ENCODE results near the gene PTTG1IP.

Gene PTTG1IP

DNA sequence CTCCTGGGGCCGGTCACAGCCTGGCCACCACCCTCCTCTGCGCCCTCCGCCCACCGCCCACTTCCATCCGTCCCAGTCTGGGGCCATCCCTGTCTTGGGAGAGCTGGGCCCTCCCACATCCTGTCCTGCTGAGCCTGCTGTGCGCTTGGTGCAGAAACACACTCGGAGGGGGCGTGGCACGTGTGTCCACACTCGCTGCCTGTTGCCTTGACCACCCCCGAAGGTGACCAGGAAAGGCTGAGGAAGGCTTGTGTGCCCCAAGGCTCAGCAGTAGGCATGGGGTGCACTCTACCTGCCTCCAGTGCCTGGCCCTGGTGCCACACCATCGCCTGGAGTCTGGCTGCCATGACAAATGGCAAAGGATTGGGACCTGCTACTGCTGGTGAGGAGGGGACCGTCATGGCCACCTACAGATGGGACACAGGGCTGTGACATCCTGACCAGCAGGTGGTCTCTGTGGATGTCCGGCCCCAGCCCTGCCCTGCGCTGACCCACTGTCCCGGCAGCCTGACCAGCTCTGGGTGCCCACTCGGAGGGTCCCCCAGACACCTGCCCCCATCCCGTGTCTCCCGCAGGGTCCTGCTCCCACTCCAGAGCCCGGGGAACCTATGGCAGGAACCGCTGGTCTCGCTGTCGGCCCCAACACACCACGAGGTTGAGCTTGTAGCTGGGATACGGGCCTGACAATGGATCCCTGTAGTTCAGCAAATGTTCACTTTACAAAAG is 23.2 kb upstream of the PTTG1IP start:
- DNase-seq (ENCODE audit: low spot score), result no peak

DNA sequence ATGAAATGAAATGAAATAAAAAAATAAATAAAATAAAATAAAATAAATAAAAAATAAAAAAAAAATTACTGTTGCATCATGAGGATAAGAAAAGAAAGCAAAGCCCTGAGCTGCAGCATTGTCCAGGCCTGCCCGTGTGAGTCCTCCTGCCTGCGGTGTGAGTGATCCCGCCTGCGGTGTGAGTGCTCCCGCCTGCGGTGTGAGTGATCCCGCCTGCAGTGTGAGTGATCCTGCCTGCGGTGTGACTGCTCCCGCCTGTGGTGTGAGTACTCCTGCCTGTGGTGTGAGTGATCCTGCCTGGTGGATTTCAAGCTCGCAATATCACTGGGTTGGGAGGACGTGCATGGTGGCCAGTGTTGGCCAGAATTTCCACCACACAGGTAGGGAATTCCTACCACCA is 22.4 kb upstream of the PTTG1IP start:
- no peak for DNase-seq (ENCODE audit: low spot score)

DNA sequence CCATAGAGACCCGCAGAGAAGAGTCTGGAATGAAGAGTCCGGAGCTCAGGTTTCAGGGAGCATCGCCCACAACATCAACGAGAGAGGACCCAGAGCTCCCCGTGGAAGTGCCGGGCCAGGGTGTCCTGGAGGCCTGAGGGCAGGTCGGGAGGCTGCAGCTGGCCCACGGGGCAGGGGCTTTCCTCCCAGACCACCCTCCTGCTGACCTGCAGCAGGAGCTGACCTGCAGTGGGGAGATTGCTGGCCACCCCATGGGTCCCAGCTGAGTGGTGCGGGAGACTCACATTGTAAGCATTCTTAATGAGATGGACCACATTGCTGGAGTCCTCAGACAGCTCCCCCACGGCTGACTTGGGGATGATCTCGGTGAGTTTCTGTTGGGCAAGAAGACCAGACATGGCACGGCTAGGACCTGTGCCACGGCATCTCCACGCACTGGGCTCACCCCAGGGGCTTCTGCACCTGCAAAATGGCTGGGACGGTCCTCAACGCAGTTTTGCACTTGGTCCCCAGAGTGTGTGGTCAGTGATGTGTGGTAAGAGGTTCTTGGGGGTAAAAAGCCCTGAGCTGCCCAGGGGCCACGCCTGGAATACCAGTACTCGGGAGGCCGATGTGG is 21.3 kb upstream of the PTTG1IP start:
- no peak for DNase-seq (ENCODE audit: low spot score)

DNA sequence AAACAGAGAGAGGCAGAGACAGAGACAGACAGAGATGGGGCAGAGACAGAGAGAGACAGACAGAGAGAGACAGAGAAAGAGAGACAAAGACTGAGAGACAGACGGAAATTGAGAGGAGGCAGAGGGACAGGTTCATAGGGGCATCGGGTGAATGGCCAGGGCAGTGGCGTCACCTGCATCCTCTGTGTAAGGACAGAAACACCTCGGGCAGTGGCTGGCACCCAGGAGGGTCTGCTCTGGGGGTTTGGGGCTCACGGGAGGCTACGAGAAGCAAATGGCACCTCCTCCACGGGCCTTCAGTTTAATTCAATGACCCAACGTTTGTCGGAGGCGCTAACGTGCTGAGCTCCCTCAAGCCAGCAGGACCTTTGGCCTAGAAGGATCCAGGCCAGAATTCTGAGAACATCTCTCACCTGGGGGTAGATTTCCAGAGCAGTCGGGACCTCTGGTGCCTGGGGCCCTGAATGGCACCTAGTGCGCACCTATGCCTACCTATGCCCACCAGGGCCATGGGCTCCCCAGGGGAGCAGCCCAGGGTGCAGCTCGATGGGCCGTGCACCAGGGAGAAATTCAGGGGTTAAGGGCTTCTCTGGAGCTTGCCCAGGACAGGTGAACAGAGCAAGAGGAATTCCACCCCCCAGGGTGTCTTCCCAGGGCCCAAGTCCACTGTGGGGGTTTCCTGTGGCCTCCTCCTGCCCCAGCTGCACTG is 20.6 kb upstream of the PTTG1IP start:
- no peak for DNase-seq (ENCODE audit: low spot score)

DNA sequence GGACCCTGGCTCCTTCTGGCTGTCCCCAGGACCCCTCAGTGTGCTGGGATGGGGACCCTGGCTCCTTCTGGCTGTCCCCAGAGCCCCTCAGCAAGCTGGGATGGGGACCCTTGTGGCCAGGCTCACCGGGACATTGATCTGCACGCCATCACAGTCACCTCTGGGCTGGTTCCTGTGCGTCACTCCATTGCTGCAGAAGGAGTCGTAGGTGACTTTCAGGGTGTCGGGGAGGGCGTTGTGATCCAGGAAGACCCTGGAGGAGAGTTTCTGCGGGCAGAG is 19.7 kb upstream of the PTTG1IP start:
- DNase-seq (ENCODE audit: low spot score), result no peak

DNA sequence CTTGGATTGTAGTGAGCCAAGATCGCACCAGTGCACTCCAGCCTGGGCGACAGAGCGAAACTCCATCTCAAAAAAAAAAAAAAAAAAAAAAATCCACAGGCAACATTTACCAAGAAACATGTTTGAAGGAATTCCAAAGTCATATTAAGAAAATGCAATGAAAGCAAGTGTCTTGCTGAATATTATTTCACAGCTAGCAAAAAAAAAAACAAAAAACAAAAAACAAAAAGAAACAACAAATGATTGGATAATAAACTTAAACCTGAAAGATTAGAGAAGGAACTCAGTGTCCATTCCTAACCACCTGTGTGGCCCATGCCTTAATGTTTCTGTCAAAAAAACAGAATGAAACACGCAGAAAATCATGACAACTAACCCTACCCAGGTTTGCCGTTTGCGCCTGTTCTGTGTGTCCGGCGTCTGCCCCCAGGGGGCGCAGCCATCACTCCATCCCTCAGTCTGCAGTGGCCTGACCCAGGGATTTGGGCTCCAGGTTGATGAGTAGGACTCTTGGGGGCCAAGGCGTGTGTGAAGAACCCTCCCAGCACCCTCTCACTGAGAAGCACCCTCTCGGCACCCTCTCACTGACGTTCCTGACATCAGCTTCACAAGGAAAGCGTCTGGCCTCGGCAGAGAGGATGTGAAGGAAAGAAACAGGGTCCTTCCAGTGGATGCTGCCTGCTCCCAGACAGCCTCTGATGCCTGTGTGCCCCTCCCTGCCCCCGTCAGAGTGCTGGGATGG is 19.2 kb upstream of the PTTG1IP start:
- peak; percentile 54 for DNase-seq (ENCODE audit: low spot score)

DNA sequence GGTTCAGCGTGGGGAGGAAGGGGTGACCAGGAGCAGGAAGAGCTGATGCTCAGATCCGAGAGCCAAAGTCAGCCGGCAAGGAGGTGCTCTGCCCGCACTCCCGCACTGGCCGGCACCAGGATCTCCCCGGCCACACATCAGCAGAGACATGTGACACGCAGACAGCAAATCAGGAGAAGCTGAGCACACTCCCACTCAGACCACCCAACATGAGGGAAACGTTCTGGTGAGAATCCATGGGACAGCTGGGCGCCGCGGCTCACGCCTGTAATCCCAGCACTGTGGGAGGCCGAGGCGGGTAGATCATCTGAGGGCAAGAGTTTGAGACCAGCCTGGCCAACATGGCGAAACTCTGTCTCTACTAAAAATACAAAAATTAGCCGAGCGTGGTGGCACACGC is 18.6 kb upstream of the PTTG1IP start:
- no peak for DNase-seq (ENCODE audit: low spot score)

DNA sequence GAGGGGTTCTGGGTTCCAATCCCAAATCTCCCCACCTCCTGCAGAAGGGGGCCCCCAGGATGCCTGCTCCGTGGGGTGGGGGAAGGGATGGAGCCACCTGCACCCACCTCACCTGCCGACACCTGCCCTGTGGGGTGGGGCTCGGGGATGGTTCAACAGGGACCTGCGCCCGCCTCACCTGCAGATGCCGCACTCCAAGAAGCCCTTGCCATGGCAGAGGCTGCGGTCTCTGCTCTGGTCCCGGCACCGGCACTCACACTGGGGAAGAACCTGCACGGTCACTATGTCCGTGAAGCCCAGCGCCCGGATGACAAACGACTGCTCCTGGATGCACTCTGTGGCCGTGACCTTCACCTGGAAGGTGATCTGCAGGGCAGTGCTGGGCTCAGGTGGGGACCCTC is 18.1 kb upstream of the PTTG1IP start:
- no peak for DNase-seq (ENCODE audit: low spot score)

DNA sequence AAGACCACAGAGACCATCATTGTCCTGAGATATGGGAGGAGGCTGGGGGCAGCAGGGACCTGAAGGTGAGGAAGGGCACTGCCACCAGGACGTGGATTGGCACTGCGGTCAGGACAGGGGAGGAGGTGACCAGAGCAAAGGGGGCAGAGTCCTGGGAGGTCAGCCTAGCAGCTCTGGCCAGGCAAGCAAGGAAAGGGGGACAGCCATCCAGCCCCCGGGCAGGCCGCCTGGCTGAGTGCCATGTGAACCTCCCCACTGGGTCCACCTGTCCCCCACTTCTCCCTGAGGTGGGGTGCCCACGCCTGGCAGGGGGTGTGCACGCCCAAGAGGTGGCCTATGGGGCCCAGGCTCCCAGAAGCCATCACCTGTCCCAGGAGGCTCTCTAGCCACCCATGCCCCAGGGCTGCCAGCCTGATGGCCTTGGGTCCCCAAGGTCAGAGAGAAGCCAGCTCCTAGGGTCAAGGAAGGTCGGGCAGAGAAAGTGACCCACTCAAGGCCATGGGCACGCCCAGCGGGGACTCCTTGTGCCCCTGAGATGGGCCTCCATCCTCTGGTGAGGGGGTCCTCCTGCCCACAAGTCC is 17.6 kb upstream of the PTTG1IP start:
- DNase-seq (ENCODE audit: low spot score), result no peak

DNA sequence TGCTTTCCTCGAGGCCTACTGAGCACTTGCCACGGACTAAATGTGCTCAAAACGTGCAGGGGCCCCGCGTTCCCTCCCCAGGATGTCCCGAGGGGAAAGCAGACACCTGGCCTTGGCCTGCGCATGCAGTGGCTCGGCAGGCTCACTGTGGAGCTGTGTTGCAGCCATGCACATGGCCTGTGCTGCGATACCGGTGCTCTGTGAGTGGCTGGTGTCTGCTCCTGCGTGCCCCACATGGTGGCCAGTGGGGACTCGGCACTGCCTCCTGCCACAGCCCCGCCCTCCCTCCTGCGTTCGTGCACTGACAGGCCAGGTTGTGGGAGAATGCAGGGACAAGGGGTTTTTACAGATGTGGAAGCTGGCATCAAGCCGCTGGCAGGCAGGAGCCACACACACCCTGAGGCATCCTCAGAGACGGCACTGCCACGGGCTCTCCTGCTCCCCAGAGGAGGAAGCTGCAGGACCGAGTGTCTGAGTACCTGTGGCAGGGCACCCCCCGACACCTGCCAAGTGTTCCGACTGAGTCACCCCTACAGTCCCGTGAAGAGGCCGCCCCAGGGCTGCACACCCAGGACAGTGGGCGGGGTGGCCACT is 16.9 kb upstream of the PTTG1IP start:
- no peak for DNase-seq (ENCODE audit: low spot score)

DNA sequence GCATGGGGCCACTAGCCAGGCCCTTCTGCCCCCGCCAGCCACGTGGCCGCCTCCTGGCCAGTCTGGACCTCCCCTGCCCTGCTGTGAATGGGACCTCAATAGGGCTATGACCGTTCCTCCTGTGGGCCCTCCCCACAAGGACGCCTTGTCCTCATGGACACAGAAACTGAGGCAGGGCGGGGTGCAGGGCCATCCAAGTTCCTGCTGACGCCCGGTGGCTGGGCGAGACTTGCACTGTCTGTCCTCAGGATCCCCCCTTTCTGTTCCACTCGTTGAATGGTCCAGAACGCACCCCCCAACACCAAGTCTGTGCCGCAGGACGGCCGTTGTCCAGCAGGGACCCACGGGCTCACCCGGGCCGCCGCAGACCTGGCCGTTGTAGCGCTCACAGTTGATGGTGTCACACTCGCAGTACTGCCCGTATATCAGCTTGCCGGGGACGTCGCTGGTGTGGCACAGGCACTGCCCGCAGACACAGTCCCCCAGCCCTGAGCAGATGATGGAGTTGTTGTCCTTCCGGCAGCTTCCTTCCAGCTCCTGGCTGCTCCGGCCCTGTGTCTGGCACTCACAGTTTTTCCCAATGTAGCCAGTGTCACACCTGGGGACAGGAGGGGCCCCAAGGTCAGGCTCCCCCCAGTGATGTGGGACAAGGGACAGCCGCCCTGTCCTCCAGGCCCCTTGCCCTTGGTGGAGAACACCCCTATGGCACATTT is 16.3 kb upstream of the PTTG1IP start:
- DNase-seq (ENCODE audit: low spot score), result no peak

DNA sequence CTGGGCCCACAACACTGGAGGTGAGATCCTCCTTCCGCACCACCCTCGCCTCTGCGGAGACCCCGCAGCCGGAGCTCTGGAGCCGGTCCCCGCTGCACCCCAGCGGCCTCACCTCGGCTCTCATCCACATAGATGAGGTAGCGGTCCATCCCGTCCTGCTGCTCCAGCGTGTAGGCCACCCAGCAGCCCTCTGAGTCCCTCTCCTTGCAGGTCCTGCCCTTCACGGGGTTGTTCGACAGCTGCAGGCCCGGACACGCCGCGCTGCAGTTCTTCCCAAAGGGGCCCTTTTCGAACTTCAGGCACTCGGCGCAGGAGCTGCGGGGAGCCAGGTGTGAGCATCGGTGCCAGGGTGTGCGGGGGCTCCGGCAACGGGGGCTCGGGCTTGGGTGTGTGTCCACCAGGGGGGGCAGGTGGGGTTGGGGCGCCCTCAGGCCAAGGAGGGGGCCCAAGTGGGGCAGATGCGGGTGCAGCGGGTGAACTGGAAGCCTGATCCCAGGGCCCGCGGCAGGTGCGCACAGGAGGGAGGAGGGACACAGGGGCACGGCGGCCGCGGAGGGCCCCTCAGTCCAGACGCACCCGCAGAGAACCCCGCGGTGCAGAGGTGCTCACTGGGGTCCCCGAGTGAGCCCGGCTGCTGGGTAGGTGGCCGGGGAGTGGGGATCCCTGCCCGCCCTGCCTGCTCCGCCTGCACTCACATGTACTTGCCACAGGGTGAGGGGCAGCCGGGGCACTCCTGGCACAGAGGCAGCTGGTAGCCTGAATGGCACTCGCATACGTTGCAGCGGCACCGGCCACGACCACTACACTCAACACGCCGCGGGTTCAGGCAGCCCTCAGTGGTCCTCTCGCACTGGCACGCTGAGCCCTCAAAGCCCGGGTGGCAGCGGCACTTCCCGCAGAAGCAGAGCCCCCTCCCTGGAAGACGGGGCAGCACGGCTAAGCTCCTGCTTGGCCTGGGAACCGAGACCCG is 15.4 kb upstream of the PTTG1IP start:
- DNase-seq (ENCODE audit: low spot score), result no peak

DNA sequence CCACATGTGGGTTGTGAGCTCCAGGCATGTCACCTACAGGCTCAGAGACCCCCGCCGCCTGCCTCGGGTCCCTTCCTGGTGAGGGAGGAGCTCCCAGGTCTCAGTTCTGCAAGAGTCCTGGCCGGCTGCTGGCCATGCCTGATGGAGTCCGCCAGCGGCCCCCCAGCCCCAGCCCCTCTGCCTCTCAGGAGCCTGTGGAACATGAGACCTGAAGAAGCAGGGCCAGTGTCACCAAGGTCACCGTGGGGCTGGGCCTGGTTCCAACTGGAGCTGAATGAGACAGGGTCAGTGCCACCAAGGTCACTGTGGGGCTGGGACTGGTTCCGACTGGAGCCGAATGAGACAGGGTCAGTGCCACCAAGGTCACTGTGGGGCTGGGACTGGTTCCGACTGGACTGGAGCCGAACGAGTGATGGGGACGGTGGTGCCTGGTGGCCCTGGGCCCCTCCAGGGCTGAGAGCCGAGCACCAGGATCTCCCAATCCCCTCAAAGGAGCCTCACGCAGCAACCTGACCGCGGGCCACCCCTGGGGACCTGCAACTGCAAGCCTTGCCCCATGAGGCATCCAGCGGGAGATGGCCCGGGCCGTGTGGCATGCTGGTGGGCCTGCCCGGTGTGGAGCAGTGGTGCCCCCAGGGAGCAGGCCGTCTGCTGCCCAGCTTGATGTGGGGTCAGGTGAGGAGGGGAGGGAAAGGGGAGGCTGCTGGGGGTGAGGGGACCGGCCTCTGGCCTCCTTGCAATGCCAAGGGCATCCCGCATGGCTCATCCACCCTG is 14.5 kb upstream of the PTTG1IP start:
- no peak for DNase-seq (ENCODE audit: low spot score)

DNA sequence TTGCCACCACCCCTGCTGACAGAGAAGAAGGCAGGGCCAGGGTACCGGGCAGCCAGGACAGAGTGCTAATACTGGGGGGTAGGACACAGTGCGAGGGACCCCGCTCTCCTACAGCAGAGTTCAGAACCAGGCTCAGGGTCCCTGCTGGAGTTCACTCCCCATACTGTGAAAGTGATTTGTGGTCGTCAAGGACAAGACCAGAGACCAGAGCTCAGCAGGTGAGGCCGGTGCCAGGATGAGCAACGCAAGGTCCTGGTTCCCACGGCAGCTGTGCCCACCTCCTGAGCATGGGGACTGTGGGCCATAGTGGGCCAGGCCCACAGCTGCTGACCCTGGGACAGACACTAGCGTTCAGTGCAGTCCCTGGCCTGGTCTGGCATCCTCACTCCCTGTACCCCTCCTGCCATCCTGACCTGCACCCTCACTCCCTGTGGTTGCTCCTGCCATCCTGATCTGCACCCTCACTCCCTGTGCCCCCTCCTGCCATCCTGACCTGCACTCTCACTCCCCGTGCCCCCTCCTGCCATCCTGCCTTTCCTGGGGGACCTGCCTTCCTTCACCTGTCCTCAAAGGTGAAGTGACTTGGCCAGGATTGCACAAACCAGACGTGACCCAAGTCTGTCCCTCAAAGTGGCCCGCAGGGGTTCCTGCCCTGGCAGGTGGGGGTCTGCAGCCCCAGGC is 13.8 kb upstream of the PTTG1IP start:
- no peak for DNase-seq (ENCODE audit: low spot score)

DNA sequence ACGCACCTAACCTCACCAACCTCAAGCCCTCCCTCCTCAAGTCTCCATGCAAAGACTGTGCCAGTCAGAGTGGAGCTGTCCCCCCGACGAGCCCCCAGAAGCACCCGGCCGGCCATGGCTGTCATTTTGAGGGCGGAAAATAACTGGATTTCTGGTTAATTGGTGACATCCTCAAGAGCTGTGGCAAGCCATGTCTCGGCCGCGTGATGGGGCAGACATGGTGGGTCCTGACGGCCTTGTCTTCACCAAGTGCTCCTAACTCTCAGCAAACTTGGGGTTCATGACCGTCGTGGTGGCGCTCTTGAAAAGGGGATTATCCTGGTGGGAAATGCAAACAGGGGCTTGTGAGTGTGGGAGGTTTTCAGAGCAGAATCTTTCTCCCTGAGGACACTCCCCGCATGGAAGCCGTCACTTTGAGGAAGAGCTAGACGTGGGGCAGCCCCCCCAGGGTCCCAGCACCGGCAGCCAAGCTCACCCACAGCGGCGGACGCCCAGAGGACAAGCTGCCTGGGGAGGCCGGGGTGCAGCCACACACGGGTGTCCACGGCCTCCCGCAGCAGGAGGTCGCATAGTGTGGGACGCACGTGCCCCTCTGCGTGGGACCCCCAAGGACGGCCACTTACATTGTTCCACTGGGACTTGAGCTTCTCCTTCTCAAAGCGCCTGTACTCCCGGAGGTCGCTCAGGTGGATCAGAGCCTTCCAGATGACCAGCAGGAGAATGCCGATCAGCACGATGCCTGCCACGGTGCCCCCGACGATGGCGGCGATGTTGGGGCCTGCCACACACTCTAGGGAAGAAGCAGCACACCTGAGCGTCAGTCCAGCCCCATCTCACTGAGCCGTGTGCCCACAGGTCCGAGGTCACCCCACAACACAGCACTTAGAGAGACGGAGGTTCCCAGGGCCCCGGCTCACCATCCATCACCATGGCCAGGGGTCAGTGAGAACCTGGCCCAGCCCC is 12.9 kb upstream of the PTTG1IP start:
- DNase-seq (ENCODE audit: low spot score), result no peak

DNA sequence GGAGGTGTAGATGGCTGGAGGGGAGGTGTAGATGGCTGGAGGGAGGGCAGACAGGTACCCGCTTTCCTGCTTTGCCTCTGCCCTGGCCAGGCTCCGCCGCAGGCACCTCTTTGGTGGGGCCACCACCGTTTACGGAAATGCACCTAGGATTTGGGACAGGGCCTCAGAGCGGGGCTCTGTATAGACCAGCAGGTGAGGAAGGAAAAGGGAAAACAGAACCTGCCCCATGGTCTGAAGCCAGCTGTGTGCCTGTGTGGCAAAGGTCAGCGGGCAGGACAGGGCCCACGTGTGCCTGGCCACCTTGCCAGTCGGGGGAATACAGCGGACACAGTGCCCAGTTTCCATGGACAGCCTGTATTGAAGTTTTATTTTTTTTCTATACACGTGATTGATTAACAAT is 12.1 kb upstream of the PTTG1IP start:
- no peak for DNase-seq (ENCODE audit: low spot score)

DNA sequence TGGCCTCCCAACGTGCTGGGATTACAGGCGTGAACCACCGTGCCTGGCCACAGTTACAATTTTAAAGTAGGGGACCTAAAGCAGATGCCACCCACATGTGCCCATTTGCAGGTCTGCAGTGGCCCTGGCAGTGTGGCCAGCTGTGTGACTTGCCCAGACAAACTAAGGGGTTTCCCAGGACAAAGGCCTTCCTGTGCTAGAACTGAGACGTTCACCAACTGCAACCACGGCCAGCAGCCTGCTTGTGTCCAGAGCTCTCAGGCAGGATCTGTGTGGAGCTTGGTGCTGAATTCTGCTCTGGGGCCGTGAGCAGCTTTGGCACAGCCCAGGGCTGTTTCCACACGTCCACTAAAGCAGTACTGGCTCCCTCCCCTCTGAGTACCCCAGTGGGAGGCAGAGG is 10.6 kb upstream of the PTTG1IP start:
- no peak for DNase-seq (ENCODE audit: low spot score)

DNA sequence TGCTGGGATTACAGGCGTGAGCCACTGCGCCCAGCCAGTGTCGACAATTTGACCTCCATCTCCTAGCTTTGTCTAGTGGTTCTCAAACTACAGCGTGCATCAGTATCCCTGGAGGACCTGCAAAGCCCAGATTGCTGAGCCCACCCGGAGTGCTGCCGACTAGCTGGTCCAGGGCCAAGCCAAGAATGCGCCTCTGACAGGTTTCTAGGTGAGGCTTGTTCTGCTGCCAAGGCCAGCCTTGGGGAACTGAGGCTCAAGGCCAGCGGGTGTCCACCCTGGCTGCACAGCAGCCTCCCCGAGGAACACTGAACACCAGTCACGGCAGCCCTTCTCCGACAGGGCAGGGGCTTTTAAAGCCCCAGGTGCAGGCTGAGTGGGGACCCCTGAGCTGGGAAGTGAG is 9.8 kb upstream of the PTTG1IP start:
- no peak for DNase-seq (ENCODE audit: low spot score)
